ENCODE data around the gene AGL. TPM values are rescaled to one million over a fixed set of nuclear protein-coding genes. Genes with fewer than 3 reads are reported as not detected.
A peak's percentile ranks its signal among the peaks of the same experiment; 100 is the strongest.

Gene AGL
- total RNA-seq, 2 experiments from 2014 or later, result 12.2 to 20.6 TPM

DNA sequence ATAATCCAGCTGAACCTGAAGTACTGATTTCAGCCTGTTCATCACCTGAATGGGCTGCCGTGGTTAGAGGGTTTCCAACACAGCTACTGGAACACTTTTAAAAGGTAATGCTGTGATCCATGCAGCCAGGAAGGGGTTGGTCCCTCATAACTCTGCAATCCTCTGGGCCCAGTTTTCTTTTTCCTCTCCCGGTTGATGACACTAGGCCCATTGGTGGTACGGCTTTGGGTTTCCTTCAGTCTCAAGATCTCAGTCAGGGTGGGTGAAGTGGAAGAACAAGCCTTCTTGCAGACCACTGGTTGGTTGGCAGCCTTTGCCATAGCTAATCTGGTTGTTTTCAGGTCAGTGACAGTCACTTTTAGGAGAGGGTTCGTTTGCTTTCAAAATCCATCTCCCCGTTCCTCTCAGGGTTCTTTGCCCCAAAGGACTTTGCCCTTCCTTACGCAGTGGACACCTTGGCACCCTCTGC lies 119.1 kb downstream of the AGL start:
- peak; percentile 44 for DNase-seq (ENCODE audit: low spot score)
- intact Hi-C loops (cut with micrococcal nuclease; ENCODE audit: unreplicated experiment), result loop anchor here (2.0 kb wide), 2 partner anchors 70 to 164 kb away; partner anchors contain the start of genes SASS6 and TRMT13
- POLR2A ChIA-PET, result interaction anchor here (0.5 to 2.3 kb wide), 9 partner anchors 10 to 281 kb away, joined by 3 to 10 read pairs (median 4); partner anchors contain the start of genes DBT and FRRS1
- Histone ChIP-seq H3K79me2 (ENCODE audit: insufficient read depth, low read depth, low read length) (peaks cover 37% of the 10 kb centered on the region), H3K36me3 (ENCODE audit: insufficient read depth, low read length) (peaks cover 8% of the 10 kb centered on the region; the same call in 1 of the 2 replicates), H4K20me1 (ENCODE audit: insufficient read depth, low read length) (peaks cover 4% of the 10 kb centered on the region; the same call in 1 of the 2 replicates), H2AFZ (ENCODE audit: low read length) (peak overlapping the region; percentile 99), H3K4me3 (ENCODE audit: low read depth, low read length, poor library complexity, severe bottlenecking) (peak overlapping the region; percentile 91), H3K4me2 (ENCODE audit: low read length) (peak overlapping the region; percentile 81), H3K9me3 (ENCODE audit: low read length) (no peaks in the 10 kb centered on the region), H3K27ac (ENCODE audit: low read depth, low read length, poor library complexity, severe bottlenecking) (peak overlapping the region; percentile 74), H3K4me1 (ENCODE audit: insufficient read depth, low read length, poor library complexity, severe bottlenecking) (peaks cover 19% of the 10 kb centered on the region), H3K9me2 (ENCODE audit: insufficient read depth, low read length) (no peaks in the 10 kb centered on the region)
- CTCF ChIA-PET (ENCODE audit: unreplicated experiment), result interaction anchor here (0.5 to 1.1 kb wide), 4 partner anchors 11 to 520 kb away, joined by 3 to 13 read pairs (median 3); a partner anchor contains a TSS
- BruUV-seq (replicated peaks), result TSS peak; percentile 88
- TF ChIP-seq, protein P1, sequence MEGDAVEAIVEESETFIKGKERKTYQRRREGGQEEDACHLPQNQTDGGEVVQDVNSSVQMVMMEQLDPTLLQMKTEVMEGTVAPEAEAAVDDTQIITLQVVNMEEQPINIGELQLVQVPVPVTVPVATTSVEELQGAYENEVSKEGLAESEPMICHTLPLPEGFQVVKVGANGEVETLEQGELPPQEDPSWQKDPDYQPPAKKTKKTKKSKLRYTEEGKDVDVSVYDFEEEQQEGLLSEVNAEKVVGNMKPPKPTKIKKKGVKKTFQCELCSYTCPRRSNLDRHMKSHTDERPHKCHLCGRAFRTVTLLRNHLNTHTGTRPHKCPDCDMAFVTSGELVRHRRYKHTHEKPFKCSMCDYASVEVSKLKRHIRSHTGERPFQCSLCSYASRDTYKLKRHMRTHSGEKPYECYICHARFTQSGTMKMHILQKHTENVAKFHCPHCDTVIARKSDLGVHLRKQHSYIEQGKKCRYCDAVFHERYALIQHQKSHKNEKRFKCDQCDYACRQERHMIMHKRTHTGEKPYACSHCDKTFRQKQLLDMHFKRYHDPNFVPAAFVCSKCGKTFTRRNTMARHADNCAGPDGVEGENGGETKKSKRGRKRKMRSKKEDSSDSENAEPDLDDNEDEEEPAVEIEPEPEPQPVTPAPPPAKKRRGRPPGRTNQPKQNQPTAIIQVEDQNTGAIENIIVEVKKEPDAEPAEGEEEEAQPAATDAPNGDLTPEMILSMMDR (conservative IDR thresholded peaks at IDR 0.05; ENCODE audit: low read length), result no peak
- no peak for TF ChIP-seq EZH2phosphoT487 (IDR thresholded peaks at IDR 0.05; ENCODE audit: borderline replicate concordance, low read depth, low read length)

DNA sequence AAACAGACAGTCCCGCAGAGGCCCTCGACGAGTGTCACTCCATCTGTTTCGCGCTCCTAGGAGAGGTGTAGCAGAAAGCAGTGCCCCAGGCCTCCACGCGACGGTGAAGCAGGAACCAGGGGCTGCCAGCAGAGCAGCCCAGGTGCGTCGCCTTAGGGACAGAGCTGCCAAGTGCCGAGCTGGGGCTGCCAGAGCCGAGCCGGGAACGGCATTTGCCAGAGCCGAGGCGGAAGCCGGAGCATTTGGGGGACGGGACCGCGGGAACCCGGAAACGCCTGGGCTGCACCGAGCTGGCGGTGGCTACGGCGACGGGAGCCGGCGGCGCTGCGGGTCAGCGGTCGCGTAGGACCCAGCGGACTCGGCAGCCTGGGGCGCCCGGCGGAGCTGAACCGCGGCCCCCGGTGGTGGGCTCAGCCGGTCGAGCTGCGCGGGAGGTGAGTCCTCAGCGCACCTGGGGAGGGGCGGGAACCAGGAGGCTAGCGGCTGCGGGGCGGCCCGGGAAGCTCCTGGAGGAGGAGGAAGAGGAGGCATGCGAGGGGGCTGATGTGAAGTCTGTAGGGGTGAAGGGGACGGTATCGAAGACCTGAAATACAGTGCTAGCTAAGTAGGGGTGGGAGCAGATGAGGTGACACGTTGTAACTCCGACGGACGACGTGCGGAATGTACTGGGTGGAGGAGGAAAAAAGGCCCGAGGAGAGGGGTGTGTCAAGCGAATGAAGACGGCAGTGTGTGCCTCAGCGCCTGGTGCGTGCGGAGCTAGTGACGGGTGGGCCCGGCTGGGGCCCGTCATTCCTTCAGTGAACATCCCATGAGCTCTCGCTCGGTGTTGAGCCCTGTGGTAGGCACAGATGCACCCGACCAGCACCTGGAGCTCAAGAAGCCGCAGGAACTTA lies 119.8 kb downstream of the AGL start, which contains the start of gene SLC35A3:
SLC35A3 (plus strand) TSS at position 268 of the 893 bp plus-strand sequence. CDS start 23,559 bp downstream, outside the sequence.
- Histone ChIP-seq H3K9me2 (ENCODE audit: insufficient read depth, low read length) (no peaks in the 10 kb centered on the region), H3K9me3 (ENCODE audit: low read length) (no peaks in the 10 kb centered on the region), H4K20me1 (ENCODE audit: insufficient read depth, low read length) (peaks cover 4% of the 10 kb centered on the region; the same call in 1 of the 2 replicates), H3K4me1 (ENCODE audit: insufficient read depth, low read length, poor library complexity, severe bottlenecking) (peaks cover 19% of the 10 kb centered on the region), H3K4me2 (ENCODE audit: low read length) (peak within 1 kb of the TSS; percentile 81), H3K4me3 (ENCODE audit: low read depth, low read length, poor library complexity, severe bottlenecking) (peak within 1 kb of the TSS; percentile 91), H3K27ac (ENCODE audit: low read depth, low read length, poor library complexity, severe bottlenecking) (peak within 1 kb of the TSS; percentile 74), H3K79me2 (ENCODE audit: insufficient read depth, low read depth, low read length) (peaks cover 41% of the 10 kb centered on the region), H2AFZ (ENCODE audit: low read length) (peak within 1 kb of the TSS; percentile 99), H3K36me3 (ENCODE audit: insufficient read depth, low read length) (peaks cover 15% of the 10 kb centered on the region; the same call in 1 of the 2 replicates)
- ChIA-PET POLR2A (interaction anchor here (0.5 to 2.3 kb wide), 20 partner anchors 11 to 1406 kb away, joined by 3 to 10 read pairs (median 4); partner anchors contain the start of genes AGL, DBT, FRRS1 and SASS6), CTCF (ENCODE audit: unreplicated experiment) (interaction anchor here (0.6 to 1.2 kb wide), 4 partner anchors 11 to 519 kb away, joined by 3 read pairs; a partner anchor contains a TSS)
- TF ChIP-seq EZH2phosphoT487 (IDR thresholded peaks at IDR 0.05; ENCODE audit: borderline replicate concordance, low read depth, low read length), result no peak
- TF ChIP-seq, protein P1 (conservative IDR thresholded peaks at IDR 0.05; ENCODE audit: low read length), result no peak
- no TSS peak for BruUV-seq (replicated peaks)
- DNase-seq (ENCODE audit: low spot score), result peak; percentile 92
- intact Hi-C loops (cut with micrococcal nuclease; ENCODE audit: unreplicated experiment), result loop anchor here (1.0 to 5.0 kb wide), 4 partner anchors 69 to 163 kb away; partner anchors contain the start of genes AGL, SASS6 and TRMT13

All from OCI-LY7 (cell line).